Ovary (tissue), 9 donors: ENCODE measurements around the gene HIVEP3. TPM values are rescaled to one million over a fixed set of nuclear protein-coding genes. Genes with fewer than 3 reads are reported as not detected.

Experiments used
- DNase-seq, 5 donors: peaks; one replicate each; pipeline ENCODE4 v3.0.0-alpha.2; 2019 to 2020
- H3K27ac ChIP-seq, 2 donors: fragments of 200-600 bp; one replicate each; pipeline versions ENCODE4 v1.5.1 to v1.8.0; 2019 to 2022
- H3K27me3 ChIP-seq: fragments of 200-600 bp; one replicate; pipeline ENCODE4 v1.8.0; 2022
- H3K36me3 ChIP-seq: fragments of 200-600 bp; sonication (generic); one replicate; pipeline ENCODE4 v1.5.1; 2019
- H3K4me1 ChIP-seq: one replicate; pipeline ENCODE4 v1.8.1; 2013; ENCODE audit warnings: mild to moderate bottlenecking, moderate library complexity; ENCODE audit not compliant: insufficient read depth
- H3K4me3 ChIP-seq: fragments of 200-600 bp; sonication (generic); one replicate; pipeline ENCODE4 v1.5.1; 2017
- H3K9me3 ChIP-seq, 2 donors: fragments of 200-600 bp in 1 of 2; sonication (generic) in 1 of 2; one replicate each; pipeline versions ENCODE4 v1.5.1 to v1.8.1; 2013 to 2019; ENCODE audit warnings: mild to moderate bottlenecking in 1 of 2, moderate library complexity in 1 of 2
- EP300 ChIP-seq: sonication (generic); formaldehyde crosslinking; IDR thresholded peaks from one replicate; pipeline ENCODE4 v1.6.1; 2017; ENCODE audit warnings: antibody characterized with exemption
- POLR2A ChIP-seq: fragments of 450-650 bp; IDR thresholded peaks from one replicate; pipeline ENCODE4 v1.6.1; 2017; ENCODE audit warnings: antibody characterized with exemption, mild to moderate bottlenecking, moderate library complexity
- WGBS, 3 donors: extraction: QIAGEN DNeasy Blood & Tissue Kit in 1 of 3; methylation state at CpG; one replicate each; pipeline versions ENCODE4 v1.1.5 to v1.1.7; 2013 to 2017; 5-methylcytosine and 5-hydroxymethylcytosine counted together
- intact Hi-C, 4 donors: fragments of 100-400 bp; cut with DNase I; formaldehyde crosslinking; loops; one replicate each; pipeline versions ENCODE4 v1.11.0 to v1.15.1; 2022 to 2023
- polyA plus RNA-seq, 2 donors: library from polyadenylated mRNA; stranded (reverse); fragments of 200-250 nt in 1 of 2; fragments of 350-450 nt in 1 of 2; fragmentation: Illumina TruSeq in 1 of 2; extraction: RNeasy Lipid Tissue Mini Kit (QIAGEN cat#74804) in 1 of 2; gene quantifications; one replicate each; pipeline ENCODE4 v1.2.3, GENCODE V29; 2013 to 2014
- total RNA-seq, 7 donors: library from RNA; depleted of rRNA in 2 of 7; stranded (reverse); fragments of >200 nt in 2 of 7; fragmentation: NEBNext Ultra II Directional in 3 of 7; extraction: Animal tissue kit (Norgen Biotek cat#: 25700) in 3 of 7; gene quantifications; one replicate each; pipeline versions ENCODE4 v1.1.0 to v1.2.4, GENCODE V29; 2016 to 2023
- TF ChIP-seq, protein P1 (sequence below), 3 donors: fragments of 450-650 bp in 2 of 3; fragments of 200-600 bp in 1 of 3; IDR thresholded peaks; one replicate each; pipeline versions ENCODE4 v1.5.1 to v1.8.0; 2016 to 2022; ENCODE audit warnings: antibody characterized with exemption in 3 of 3, mild to moderate bottlenecking in 1 of 3
- donor health status: DM: no; HTN: no; CAD: no; lungs with moderate emphysema.
- donor health status: DM: no; HTN: no; CAD: no.
- donor health status: Bipolar disorder and iron deficiency.
- donor health status: DM: yes; HTN: yes; CAD: no.
- donor health status: DM: no; HTN: no; CAD: no.
- donor health status: DM: yes; HTN: yes; CAD: no.

HIVEP3 gene
- total and polyA plus RNA-seq, 9 donors, result 3.0 to 7.5 (median 5.2) TPM

DNA sequence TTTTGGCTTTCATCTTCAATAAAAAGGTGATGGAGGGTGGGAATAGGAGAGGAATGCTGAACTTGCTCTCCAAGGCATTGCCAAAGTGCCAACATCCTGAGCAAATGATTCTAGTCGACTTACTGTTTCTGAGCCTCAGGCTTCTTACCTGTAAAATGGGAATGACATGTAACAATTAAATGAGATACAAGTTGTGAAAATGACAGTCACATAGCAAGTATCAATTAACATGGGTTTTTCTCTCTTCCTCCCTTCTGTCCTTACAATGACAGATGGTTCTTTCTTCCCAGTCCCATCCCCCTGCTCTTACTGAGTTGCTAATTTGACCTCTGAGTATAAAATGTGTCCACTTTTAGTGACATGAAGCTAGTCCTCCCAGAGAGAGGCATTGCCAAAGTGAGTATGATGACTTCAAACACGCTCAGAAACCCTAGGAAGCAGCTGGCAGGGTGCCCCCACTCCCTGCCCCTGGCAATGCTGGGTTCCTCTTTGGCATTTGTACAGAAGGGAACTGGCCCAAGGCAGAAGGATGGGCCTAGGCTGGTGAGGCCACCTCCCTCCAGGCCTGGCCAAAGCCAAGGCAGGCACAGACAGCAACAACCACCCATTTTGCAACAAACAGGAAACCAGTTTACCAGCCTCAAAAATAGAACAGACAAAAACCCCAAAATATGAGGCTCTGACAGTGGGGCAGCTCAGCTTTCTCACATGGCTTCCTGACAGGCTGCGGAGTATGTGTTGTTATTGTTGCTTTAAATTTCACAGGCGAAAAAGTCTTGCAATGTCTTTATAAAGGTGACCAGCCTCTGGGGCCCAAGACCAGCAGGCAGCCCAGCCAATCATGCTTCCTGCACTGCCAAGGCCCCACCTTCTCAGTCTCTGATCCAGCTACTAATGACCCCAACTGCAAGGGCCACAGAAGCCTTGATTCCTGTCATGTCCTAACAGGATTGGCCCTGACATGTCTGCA lies 115.9 kb downstream of the HIVEP3 start:
- intact Hi-C loops, result loop anchor here in 1 of 4 donors (10.0 kb wide), 1 partner anchor 372 kb away; no protein-coding TSS in a partner anchor
- Histone ChIP-seq H3K36me3 (no peaks in the 10 kb centered on the region), H3K27me3 (no peaks in the 10 kb centered on the region), H3K9me3 (no peaks in the 10 kb centered on the region), H3K27ac (no peak overlapping the region), H3K4me3 (no peak overlapping the region), H3K4me1 (no peaks in the 10 kb centered on the region)
- TF ChIP-seq EP300 (no peak), POLR2A (no peak)
- TF ChIP-seq, protein P1, sequence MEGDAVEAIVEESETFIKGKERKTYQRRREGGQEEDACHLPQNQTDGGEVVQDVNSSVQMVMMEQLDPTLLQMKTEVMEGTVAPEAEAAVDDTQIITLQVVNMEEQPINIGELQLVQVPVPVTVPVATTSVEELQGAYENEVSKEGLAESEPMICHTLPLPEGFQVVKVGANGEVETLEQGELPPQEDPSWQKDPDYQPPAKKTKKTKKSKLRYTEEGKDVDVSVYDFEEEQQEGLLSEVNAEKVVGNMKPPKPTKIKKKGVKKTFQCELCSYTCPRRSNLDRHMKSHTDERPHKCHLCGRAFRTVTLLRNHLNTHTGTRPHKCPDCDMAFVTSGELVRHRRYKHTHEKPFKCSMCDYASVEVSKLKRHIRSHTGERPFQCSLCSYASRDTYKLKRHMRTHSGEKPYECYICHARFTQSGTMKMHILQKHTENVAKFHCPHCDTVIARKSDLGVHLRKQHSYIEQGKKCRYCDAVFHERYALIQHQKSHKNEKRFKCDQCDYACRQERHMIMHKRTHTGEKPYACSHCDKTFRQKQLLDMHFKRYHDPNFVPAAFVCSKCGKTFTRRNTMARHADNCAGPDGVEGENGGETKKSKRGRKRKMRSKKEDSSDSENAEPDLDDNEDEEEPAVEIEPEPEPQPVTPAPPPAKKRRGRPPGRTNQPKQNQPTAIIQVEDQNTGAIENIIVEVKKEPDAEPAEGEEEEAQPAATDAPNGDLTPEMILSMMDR (IDR thresholded peaks at IDR 0.05), result no peak
- WGBS, 3 donors, result 75 to 85% (median 82%) methylated on average over 4 of the region's 4 CpGs
- peak in 2 of 5 donors; percentile 22 to 37 for DNase-seq

DNA sequence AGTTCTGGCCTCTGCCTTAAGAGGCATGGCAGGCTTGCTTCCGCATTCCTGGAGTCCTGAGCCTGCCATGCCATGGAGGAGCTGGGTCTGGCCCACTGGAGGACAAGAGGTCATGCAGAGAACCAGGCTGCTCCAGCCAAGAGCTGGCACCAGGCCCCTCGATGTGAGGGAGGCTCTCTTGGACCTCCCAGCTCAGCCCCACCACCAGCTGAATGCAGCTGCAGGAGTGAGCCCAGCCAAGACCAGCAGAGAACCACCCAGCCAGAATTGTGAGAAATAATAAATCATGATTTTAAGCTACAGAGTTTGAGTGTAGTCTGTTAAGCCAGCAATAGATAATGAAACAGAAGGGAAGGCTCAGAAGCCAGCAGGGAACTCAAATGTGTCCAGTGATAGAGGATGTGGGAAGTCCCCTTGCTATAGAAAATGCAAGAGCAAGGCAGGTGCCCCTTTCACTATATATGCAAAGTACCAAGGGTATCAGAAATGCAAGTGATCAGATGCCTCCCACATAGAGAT lies 118.4 kb downstream of the HIVEP3 start:
- Histone ChIP-seq H3K36me3 (no peaks in the 10 kb centered on the region), H3K9me3 (no peaks in the 10 kb centered on the region), H3K4me1 (no peaks in the 10 kb centered on the region), H3K4me3 (no peak overlapping the region), H3K27me3 (no peaks in the 10 kb centered on the region), H3K27ac (no peak overlapping the region)
- 21 to 30% (median 29%) methylated on average over 2 of the region's 2 CpGs for WGBS, 3 donors
- DNase-seq, result no peak
- TF ChIP-seq, protein P1 (IDR thresholded peaks at IDR 0.05), result no peak
- TF ChIP-seq EP300 (no peak), POLR2A (no peak)
- intact Hi-C loops, result loop anchor here in 1 of 4 donors (10.0 kb wide), 1 partner anchor 374 kb away; no protein-coding TSS in a partner anchor

DNA sequence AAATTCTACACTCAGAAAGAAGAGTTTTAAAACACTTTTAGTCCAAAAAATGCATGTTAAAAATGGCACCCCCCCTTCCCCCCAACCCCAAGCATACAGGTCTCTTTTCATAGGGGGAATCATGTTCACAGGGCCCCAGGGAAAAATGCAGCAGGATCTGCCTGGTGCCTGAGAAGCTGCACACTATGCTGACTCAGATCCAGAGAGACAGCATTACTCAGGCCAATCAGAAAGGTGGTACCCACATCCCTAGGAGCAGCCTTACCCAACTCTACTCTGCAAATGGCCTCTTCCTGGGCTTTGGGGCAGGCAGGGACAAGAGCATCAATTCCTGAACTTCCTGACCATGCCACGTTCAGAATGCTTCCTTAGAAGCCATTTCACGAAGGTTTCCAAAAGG lies 119.0 kb downstream of the HIVEP3 start:
- TF ChIP-seq POLR2A, result no peak
- TF ChIP-seq, protein P1 (IDR thresholded peaks at IDR 0.05), result no peak
- TF ChIP-seq EP300, result no peak
- Histone ChIP-seq H3K4me1 (no peaks in the 10 kb centered on the region), H3K9me3 (no peaks in the 10 kb centered on the region), H3K27me3 (no peaks in the 10 kb centered on the region), H3K27ac (no peak overlapping the region), H3K4me3 (no peak overlapping the region), H3K36me3 (no peaks in the 10 kb centered on the region)
- intact Hi-C loops, result loop anchor here in 1 of 4 donors (10.0 kb wide), 1 partner anchor 375 kb away; no protein-coding TSS in a partner anchor
- WGBS, 3 donors, result 26 to 42% (median 28%) methylated on average over 2 of the region's 2 CpGs
- DNase-seq, result no peak

DNA sequence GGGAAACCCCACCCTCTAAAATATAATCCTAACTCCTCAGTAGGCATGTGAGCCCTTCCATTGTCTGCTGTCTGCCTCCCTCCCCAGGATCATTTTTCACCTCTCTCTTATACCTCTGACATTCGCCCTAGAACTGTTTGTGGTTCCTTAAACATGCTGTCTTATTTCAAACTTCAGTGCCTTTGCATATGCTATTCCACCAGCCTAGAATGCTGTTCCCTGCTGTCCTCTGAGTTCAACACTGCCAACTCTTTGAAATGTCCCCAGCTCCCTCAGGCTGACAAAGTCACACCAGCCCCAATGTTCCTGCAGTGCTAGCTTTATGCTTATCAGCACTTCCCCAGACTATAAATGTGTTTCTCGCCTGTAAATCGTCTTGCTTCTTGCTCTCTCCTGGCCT lies 119.5 kb downstream of the HIVEP3 start:
- DNase-seq, result no peak
- Histone ChIP-seq H3K36me3 (no peaks in the 10 kb centered on the region), H3K4me3 (no peak overlapping the region), H3K27me3 (no peaks in the 10 kb centered on the region), H3K27ac (no peak overlapping the region), H3K4me1 (no peaks in the 10 kb centered on the region), H3K9me3 (no peaks in the 10 kb centered on the region)
- TF ChIP-seq EP300 (no peak), POLR2A (no peak)
- TF ChIP-seq, protein P1 (IDR thresholded peaks at IDR 0.05), result no peak
- WGBS, 3 donors, result 90 to 93% (median 92%) methylated on average over 3 of the region's 3 CpGs
- intact Hi-C loops, result no loop called here
